ENCODE measurements around the gene FIGNL1.

GRCh38 chr7:50406935-50407334 lies 43.2 kb downstream of the FIGNL1 start:
- TF ChIP-seq CTCF (IDR thresholded peaks at IDR 0.05): no peak
- no peak for TF ChIP-seq POLR2AphosphoS5 (IDR thresholded peaks at IDR 0.05)
- no peak for TF ChIP-seq EP300 (IDR thresholded peaks at IDR 0.05)
- no peak for TF ChIP-seq POLR2A (IDR thresholded peaks at IDR 0.05; ENCODE audit: low read depth)

All from esophagus muscularis mucosa (tissue), 4 donors.